Stimulated activated CD8-positive, alpha-beta memory T cell treated with anti-CD3 and anti-CD28 coated beads, Interleukin-2, amount 100 ng/mL, for 1 hour (primary cell): ENCODE data around the gene KLC1.
"Not testable (repeated sequence)": the region's sequence is repeated elsewhere in the genome, so short reads cannot be mapped to it uniquely, and the experiment has no call there.

Experiments used
- DNase-seq, 2 donors: peaks; one replicate each; pipeline ENCODE4 v3.0.0-alpha.2; 2020; ENCODE audit warnings: low read depth in 2 of 2

KLC1 gene

DNA sequence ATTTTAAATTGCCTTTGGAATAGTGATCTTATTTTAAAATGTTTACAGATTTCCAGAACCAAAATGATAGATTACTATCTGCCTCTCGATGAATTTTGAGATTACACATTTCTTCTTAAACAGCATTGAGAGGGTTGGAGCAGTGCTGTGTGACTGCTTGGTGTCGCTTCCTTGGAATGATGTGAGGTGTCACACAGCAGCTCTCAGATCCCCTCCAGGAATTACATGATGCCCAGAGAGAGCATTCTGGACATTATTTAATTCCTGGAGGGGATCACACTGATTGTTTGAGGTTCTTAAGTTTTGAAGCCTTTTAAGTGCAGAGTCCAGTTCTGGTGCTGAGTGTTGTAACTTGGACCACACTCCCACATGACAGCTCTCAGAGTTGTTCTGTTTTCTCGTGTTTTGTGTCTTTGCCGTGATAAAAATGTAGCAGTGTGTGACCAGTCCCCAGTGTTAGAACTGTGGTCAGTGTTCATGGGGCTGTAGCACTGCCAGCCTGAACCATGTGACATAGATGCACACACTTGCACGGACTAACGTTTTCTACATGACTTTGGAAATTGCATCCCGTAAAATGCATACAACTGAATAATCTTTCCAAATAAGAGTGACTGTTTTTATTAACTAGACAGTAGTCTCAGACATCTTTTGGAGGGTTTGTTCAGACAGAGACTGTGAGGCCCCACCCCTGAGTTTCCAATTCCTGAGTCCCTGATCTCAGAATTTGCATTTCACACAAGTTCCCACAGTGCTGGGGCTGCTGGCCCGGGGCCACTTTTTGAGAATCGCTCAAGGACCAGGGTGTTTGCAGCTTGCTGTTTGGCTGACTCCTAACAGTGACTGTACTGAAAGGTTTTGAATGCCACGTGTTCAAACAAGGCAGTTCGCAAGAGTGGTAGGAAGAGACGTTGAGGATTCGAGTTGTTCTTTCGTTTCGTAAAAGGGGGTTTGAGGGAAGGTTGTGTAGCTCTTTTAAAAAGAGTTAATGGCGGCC is 60.2 kb downstream of the KLC1 start:
- no peak for DNase-seq

DNA sequence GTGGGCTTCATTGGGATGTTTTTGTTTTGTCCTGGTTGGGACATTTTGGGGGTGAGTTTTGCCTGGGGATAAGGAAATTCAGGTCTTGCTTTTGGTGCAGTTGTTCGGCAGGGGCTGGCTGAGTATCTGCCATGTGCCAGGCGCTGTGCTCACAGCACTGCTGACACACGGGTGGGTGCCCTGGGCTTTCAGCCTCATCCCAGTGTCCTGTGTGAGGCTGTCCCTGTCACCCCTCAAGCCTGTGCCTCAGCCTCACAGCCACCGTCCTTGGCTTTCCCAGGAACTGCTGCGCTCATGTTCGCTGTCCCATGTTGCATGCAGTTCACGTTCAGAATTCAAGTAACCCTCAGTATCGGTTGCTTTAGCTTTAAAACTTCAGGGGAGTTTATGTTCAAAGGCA is 61.3 kb downstream of the KLC1 start:
- no peak for DNase-seq

DNA sequence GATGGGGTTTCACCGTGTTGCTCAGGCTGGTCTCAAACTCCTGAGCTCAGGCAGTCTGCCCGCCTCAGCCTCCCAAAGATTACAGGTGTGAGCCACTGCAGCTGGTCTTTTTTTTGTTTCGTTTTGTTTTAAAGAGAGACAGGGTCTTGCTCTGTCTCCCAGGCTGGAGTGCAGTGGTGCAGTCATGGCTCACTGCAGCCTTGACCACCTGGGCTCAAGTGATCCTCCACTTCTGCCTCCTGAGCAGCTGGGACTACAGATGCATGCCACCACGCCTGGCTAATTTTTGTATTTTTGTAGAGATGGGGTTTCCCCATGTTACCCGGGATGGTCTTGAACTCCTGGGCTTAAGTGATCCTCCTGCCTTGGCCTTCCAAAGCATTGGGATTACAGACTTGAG is 62.6 kb downstream of the KLC1 start:
- DNase-seq, result not testable (repeated sequence)

DNA sequence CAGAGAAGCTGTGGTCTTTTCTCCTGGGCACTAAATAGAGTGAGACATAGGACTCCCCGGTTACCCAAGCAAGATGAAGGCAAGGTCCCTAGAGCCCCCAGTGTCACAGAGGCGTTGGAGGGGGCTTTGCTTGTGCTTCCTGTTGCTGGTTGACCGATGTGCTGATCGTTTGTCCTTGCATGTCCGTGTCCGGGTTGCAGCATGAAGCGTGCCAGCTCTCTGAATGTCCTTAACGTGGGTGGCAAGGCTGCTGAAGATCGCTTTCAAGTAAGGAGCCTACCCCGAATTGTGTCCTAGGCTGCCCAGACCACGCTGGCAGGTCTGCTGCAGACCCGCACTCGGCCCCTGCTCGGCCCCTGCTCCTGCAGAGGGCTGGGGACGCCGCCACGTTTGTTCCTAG is 63.1 kb downstream of the KLC1 start:
- DNase-seq, result no peak

DNA sequence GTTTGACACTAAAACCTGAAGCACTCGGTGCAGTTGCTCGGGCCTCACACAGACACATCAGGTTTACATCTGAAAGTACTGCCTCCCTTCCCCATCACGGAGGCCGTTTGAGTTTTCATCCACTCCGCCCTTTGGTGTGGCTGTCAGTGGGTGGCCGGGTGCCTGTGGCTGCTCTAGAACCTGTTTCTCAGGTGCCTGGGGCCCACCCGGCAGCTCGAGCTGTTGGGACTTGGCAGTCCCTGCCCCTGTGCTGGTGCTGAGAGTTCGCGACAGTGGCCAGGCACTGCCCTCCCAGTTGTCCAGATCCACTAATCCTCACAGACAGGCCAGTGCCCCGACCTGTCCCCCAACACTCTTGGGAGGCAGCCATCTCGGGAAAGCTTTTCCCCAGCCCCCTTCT is 63.9 kb downstream of the KLC1 start:
- DNase-seq, result no peak

DNA sequence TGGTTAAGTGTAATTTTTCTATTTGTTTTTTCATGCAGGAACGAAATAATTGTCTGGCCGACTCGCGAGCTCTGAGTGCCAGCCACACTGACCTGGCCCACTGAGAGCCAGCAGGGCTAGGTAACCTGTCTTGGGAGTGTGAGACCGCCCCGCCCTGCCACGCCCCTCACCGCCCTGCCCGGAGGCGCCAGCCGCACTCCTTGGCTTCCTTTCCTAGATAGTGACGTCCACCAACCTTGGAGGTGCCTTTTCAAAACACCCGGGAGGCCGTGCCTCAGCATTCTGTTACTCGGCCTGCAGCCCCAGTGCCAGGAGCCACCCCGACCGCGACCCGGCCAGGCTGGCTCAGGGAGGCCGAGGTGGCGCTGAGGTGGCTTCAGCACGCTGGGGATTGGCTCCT is 64.5 kb downstream of the KLC1 start:
- no peak for DNase-seq

DNA sequence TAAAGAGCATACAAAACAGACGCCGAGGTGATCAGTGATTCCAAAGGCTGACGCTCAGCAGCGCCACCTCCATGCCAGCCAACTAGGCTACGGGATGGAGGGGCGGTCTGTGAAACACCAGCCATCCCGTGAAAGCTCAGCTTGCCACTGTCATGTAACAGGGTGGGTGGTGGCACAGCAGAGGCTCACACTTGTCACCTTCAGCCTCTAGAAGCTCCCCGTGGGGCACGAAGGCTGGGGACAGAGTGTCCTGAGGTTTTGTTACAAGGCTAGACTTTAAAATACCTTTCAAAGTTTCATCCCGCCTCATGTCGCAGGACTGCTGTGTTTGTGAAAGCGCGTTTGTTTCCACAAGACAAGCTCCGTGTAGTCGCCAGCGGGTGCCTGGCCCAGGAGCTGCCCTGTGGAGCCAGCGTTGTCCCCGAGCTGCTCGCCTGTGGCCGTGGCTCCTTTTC is 65.6 kb downstream of the KLC1 start:
- DNase-seq, result no peak

DNA sequence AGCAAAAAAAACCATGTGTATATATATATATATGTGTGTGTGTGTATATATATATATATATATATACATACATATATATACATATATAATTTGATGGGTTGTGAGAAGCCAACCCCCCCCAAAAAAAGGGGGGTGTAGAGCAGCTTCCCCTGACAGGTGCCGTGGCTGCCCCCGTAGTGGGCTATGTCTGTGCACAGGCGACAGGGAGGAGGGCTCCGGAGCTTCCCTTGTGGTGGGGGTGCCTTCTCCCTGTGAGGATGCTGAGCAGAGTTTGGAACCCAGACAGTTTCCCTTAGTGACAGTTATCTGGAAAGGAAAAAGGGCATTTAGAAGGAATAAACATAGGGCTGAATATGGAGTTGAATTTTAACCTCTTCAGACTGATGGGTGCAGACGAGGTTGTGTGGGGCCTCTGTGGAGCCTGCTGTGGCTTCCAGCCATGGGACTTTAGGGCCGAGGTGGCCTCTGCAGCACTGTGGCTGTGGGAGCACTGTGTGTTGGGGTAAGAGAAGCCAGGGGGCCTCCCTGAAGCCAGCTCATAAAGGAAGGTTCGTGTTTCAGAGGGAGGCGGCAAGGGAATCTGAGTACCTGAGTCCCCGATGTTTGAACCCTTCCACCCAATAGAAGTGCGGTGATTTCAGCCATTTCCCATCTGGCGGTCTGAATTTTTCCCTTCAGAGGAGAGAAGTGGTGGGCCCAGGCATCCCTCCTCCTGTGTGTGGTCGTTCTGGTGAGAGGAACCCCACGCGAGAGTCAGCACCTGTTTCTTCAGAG is 66.5 kb downstream of the KLC1 start:
- DNase-seq, result no peak

DNA sequence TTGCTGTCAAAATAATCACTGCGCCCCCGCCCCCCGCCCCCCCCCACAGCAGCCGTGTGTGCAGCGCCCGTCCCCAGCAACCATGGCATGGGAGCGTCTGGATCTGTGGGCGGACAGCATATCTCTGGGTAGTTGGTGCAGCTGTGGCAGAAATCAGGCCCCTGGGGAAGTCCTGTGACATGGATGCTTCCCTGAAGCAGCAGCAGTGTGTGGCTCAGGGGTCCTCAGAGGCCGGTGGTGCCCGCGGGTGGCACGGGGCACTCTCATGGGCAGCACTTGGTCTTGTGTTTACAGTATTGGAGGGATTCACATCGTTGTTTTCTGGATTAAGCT is 67.0 kb downstream of the KLC1 start:
- DNase-seq, result no peak

DNA sequence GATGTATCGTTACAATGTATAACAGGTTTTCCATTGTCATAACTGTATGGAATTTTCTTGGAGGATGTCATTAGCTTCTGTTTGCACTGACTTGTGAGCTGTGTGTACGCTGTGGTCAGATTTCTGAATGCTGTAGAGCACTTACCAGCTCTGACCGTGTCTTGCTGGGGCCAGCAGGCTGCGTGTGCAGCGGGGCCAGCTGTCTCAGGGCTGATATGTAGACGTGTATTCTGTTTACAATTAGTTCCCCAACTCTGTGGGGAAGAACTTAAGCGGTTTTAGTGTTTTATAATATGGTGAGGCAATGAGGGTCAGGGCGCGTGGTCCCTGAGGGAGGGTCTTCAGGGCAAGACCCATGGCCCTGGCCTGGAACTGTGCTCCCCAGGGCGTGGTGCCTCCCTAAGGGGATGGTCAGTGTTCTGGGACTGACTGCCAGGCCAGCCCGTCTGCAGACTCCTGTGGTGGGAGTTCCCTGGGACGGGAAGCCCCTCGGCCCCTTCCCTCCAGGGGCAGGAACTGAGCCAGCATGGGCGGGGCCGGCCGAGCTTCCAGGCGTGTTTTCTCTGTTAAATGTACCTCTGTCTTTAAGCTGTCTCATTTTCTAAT is 67.6 kb downstream of the KLC1 start:
- no peak for DNase-seq

DNA sequence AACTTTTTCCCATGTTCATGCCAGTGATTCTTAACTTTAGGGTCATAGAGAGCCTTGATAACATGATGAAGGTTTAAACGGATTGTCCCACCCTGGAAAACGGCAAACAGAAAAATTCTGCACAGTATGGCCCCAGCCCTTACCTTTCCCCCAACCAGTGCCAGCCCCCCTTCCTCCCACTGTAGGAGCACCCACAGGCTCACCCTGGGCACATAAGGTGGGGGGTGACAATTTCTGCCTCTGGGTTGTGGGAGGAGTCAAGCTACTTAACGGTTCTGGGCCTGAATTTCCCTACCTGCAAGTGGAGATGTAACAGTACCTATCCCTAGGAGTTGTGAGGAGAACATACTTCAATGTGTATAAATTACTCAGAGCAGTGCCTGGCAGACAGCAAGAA is 68.2 kb downstream of the KLC1 start:
- no peak for DNase-seq

DNA sequence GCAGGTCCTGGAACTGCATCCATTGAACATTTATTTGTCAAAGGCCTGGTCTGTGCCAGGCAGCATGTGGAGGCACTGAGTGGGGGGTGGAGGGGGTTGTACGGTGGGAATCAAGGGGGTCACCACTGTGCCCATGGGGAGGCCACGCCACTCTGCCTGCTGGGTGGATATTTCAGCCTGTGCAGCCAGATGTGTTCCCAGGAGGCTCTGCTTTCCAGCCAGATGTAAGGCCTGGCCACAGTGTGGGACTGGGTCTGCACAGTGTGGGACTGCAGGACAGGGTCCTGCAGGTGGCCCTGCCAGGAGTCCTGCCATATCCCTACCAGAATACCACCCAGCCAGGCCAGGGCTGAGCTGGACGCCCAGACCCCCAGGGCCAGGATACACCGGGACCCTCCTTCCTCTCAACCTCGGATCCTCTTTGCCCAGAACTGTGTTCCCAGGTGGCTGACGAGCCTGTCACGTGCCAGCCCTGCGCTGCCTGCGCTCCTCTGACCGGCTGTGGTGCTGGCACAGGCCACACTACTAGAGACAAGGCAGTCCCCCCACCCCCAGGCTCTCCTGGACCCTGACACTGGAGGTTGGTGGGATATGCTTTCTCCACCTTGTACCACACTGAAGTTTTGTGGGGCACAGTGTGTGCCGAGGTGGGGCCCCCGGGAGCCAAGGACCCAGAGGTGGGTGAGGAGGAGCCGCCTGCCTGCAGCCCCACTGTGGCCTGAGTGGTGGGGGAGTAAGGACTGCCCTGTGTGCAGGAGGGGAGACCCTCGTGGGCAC is 68.8 kb downstream of the KLC1 start:
- no peak for DNase-seq

DNA sequence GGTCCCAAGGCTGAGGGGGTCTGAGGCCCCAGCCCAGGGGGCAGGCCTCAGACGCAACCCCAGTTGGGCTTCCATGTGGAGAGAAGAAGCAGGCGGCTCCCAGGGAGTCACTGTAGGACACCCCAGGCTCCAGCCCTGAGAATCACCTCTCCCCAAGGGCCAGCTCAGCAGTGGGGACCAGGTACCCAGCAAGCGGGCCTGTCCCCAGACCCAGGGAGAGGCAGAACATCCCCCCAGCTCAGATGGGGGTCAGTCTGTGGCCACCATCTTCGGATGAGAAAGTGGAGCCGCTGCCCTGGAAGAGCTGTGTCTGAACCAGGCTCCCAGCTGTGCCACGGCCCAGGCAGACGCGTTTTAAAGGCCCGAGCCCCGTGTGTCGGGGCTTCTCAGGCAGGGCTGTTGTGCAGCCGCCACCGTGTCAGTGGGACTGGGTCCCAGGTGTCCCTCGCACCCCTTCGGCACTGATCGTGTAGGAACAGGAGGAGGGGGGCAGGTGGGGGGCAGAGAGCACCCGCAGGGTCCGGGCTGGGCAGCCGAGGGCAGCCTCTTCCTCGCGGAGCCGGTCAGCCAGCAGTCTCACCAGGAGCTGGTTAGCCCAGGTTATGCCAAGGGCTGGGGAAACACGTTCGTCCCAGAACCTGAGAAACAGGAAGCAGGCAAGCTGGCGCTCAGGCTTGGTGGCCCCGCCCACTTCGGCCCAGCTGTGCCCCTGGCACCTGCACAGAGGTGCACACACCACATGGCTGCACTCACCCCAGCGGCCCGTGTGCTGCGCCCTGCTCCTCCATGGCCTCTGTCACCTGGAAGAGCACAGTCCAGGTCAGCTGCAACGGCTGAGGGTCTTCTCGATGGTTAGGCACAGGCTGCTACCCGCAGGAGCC is 69.6 kb downstream of the KLC1 start:
- DNase-seq, result no peak

DNA sequence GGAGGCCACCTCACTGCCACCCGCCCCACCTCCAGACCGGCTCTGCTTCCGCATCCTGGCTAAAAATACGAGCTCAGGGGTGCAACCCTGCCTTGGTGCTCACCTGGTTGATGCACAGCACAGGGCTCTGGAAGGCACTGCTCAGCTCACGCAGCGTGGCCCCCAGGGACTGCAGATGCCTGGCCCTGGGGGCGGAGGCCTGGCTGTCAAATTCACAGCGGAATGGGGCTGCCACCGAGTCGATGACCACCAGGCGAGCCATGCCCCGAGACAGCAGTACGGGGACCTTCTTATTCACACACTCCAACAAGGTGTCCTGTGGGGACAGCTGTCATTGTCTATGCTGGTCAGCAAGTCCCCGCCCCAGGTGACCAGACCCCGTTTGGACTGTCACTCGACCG is 70.2 kb downstream of the KLC1 start:
- DNase-seq, result no peak

DNA sequence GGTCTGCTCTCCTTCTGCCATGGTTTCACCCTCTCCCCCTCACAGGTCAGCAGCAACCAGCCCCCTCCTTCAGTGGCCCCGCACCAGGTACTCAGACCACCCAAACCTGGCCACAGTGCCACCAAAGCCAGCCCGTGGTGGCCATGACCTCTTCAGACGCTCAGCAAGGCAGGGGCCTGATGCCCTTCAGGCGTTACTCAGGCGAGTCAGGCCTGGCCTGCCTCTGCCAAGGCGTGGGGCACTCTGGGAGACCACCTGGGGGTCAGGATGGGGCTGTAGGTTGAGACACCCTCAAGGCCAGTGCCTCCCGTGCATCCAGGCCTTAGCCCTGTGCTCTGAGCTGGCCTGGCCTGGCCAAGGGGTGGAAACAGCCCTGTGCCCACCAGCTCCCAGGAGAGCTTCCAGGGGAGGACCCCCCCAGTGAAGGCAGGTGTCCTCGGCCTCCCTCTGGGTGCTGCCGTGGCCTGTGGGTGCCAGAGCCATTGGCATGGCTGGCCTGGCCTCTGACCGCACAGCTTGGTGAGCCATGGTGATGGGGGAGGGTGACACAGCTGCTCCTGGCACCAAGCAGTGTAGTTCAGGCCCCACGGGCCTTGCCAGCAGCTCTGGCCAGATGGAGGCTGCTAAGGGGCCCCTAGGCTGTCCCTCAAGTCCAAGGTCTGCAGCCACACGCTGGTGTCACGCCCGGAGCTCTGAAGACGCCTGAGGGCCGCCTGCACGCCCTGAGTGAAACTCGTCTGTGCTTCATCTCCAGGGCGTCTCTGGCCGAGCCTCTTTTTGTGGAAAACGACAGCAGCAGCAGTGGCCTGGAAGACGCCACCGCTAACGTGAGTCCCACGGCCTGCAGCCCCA is 71.1 kb downstream of the KLC1 start:
- no peak for DNase-seq

DNA sequence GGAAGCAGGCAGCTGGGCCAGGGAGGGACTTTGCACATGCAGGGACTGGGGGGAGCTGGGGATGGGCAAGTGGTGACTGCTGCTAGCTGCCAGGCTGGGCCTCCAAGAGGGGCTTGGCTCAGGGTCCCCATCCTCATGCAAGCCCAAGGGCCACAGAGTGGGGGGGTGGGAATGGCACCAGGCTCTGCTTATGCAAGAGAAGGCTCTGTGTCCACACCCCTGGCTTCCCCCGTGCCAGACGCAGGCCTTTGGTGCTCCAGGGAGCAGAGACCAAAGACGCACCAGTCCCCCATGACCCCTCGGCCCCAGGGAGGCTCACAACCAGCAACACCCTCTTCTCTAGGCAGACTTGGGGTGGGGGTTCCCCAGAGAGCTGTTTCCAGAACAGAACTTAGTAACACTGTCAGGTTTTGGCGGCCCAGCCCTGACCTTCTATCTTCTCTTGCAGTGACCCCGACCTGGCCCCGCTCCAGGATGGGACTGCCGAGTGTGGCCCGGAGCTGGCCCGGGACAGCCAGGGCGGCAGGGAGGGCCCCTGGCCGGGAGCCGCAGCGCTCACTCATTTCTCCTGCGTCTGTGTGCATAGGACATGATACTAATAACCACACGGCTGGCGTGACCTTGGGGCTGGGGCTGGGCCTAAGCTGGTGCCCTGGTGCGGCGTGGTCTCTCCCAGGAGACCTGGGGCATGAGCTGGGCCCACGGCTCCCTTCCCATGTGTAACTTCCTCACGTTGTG is 71.9 kb downstream of the KLC1 start:
- no peak for DNase-seq

DNA sequence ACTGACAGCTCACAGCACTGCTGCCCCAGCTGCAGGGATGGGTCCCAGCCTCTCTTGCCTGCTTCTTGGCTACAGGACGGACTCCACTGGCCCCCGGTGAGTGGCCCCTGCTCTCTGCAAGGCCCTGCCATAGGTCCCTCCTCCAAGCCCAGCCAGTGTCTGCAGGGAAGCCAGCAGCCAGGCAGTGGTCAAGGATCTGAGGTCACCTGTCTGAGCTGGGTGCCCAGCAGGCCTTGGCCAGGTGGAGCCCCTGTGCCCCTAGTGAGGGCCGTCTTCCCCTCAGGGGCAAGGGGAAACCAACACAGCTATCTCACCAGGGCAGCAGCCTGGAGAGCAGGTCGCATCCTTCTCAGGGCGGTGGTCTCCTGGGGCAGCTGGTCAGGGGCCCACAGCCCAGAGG is 73.1 kb downstream of the KLC1 start:
- no peak for DNase-seq

DNA sequence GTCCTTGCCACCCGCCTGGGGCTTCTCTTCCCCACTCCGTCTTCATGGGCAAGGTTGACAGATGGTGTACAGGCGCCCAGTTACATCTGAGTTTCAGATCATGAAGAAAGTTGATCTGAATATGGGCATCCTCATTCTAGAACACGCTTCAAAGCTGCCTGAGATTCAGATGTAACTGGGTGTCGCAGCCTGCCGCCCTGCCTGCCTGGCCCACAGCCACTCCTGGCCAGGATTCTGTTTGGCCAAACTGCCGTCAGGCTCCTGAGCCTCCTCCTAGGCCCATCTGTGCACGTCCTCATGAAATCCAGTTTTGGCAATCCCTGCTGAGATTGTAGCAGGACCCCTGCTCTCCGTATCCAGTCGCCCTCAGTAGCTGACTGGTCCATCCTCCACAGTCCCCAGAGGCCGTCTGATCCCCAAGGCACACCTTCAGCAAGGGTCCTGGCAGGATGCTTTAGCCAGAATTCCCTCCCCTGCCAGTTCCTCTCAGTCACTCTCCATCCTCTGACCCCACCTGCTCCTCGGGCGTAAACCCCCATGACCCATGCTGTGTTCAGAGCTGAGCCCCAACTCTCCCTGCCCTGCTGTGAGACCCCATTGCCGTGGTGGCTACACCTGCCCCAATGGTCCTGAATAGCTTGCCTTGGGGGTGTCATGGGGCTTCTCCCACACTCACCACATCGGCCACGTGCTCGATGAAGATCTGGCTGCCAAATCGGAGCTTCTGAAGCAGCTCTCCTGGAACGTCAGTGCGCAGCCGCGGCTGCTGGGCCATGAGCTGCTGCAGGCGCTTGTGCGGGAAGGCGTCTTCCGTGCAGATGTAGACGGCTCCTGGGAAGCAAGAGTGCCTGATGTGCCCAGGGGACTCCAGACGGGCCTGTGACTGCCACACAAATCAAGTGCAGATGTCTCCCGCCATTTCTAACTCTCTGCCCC is 73.8 kb downstream of the KLC1 start:
- DNase-seq, result no peak
